CD4-positive, alpha-beta T cell treated with Interferon gamma for 1 hour (primary cell): ENCODE measurements around the gene RMDN2.

Experiments used
- DNase-seq: peaks from one replicate; pipeline ENCODE4 v3.0.0-alpha.2; 2020

RMDN2 gene, protein sequence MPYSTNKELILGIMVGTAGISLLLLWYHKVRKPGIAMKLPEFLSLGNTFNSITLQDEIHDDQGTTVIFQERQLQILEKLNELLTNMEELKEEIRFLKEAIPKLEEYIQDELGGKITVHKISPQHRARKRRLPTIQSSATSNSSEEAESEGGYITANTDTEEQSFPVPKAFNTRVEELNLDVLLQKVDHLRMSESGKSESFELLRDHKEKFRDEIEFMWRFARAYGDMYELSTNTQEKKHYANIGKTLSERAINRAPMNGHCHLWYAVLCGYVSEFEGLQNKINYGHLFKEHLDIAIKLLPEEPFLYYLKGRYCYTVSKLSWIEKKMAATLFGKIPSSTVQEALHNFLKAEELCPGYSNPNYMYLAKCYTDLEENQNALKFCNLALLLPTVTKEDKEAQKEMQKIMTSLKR

DNA sequence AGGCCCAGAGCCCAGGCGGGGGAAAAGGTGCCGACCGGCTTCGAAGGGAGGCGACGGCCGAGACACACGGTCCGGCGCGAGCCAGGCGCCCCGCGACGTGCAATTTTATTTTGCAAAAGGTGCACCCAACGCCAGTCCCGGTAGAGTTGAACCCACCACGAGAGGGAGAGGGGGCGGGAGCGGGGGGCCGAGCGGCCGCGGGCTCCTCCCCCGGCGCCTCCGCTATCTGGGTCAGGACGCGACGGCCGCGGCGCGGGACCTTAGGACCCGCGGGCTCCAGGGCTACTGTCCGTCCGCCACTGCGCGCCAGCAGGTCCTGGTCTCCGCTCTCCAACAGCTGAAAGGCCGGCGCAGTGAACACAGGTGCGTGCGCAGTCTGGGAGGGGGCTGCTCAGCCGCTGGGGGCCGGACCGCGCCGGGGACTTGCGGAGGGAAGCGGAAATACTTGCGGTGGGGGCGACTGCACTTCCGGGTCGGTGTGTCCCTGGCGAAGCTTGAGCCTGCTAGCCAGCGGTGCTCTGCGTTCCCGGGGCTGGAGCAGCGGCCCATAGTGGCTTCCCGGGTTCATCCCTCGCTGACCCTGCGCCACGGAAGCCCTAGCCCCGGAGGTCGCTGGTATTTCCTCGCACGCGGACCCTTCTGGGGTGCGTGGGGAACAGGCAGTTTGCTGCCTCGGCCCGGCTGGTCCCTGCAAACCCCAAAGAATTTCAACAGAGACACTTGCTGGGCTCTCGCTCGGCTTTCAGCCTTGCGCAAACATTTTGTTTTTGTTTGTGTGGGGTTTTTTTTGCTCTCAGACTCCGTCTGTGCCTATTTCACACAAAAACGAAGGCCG is at the start of gene RMDN2:
Gene RMDN2, plus strand, starts transcription at position 225 of the 835 bp plus-strand sequence. CDS start 3,991 bp downstream, outside the sequence.
- peak; percentile 84 for DNase-seq

DNA sequence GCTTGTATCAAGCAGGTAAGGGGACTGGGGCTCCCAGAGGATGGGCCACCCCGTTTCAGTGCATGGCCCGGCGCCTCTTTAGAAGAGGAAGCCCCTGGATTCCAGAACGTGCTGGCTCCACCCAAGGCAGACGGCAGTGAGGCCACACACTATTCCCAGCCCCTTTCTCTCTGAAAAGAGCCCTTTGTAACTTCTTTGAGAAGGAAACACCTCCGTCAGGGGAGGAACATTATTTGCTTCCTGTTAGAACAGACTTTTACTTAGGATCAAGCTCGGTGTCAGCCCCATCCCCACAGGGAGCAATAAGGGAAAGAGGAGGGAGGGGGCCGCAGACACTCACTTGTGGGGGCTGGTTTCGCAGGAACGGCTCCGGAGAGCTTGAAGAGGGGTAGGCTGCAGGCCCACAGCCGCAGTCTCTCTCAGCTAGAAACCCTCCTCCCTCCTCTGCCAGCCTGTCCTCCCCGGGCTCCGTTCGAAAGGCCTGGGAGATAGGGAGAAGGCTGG is 49.6 kb upstream of the RMDN2 start:
- no peak for DNase-seq

GRCh38 chr2:37876227-37876626 is 48.9 kb upstream of the RMDN2 start:
- DNase-seq = no peak

DNA sequence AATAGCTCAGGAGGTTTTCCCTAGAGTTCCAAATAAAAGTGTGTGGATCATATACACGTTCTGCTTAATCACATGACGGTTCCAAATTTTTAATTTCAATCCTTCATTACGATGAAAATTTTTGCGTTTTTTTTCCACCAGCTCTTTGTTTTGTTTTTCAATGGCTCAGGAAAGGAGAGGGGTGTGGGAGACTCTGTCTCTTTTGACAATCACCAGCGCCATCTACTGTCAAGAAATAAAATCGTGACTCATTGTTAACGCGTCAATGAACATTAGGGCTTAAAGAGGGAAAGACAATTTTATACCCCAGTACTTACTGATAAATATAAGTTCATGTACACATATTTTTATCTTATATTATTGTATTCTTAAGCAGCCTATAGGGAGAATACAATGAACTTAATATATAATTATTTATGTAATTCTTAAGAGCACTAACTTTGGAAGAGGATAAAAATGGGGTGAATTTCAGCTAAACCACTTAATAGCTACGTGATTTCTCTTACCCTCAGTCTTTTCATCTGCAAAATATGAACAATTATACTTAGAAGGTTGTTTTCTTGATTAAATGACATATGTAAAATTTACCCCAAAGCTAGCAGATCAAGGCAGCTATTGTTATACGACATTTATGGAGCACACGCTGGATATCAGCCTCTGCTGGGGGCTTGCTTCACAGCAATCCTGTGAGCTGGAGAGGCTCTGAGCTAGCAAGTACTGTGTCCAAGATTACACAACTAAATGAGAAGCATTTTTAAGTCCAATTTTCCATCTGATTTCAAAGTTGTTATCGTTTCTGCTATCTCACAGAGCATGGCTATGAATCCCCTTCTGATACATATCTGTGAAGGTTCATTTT is 47.4 kb upstream of the RMDN2 start:
- no peak for DNase-seq

- DNase-seq = no peak
Observed at GRCh38 chr2:37878536-37878935, 46.6 kb upstream of the RMDN2 start.

GRCh38 chr2:37880551-37880950 is 44.5 kb upstream of the RMDN2 start:
- no peak for DNase-seq

DNA sequence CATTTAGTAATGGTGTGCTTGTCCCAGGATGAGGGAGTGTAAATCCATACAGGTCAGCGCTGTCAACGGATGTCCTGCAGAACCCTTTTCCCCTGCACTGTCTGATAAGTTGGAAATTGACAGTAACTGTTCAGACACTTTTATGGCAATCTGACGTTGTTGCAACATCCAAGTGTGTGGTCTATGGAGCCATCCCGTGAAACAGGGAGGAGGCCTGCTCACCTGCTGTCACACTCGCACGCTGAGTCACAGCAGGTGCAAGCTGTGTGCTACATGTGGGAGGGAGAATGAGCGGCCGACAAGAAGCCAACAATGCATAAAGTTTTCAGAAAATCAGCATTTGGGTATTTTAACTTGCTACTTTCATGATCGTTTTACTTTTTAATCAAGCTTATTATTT is 43.7 kb upstream of the RMDN2 start:
- DNase-seq = no peak

- DNase-seq = no peak
Observed at GRCh38 chr2:37882036-37882435, 43.1 kb upstream of the RMDN2 start.

DNA sequence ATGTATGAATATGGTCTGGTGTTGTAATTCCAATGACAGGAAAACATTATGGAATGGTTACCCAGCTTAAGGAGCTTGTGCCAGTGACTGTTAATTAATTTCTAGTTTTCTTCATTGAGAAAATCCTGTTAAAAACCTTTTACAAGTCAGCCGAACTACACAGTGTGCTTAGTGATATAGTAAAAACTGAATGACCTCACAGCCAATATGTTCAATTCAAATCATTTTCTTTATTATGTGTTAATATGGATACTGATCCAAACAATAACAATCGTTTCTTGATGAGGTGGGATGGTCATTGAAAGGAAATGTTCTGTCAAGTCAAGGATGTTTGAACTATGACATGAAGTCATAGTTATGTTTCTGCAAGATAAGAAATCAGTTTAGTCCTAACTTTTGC is 41.6 kb upstream of the RMDN2 start:
- no peak for DNase-seq

- no peak for DNase-seq
Observed at GRCh38 chr2:37885329-37885993, 39.6 kb upstream of the RMDN2 start.

GRCh38 chr2:37886745-37887144 is 38.3 kb upstream of the RMDN2 start:
- DNase-seq = no peak

GRCh38 chr2:37887286-37887685 is 37.8 kb upstream of the RMDN2 start:
- DNase-seq = no peak

DNA sequence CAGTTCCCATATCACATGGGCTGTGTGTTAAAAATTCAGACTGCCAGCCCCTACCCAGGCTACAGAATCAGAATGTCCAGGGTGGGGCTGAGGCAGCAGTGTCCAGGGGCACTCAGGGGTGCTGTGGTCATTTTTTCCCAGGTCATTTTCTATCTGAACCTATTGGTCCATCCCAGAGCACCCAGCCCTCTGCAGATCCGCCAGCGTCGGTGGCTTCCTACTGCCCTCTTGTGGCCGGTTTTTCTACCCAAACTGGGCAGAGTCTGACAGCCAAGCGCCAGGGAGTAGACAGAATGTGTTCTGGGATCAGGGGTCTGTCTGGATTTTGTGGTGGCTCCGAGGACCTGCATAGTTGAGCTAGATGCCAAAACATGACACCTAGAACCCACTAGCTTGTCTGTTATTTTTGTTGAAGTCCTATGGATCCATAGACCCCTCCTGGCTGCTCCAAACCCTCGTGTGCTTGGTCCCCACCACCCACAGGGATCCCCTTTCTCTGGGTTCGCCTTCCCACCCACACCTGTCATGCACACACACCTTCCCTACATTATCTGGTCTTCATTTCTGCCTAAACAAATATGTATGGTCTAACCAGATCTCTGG is 34.1 kb upstream of the RMDN2 start:
- DNase-seq = peak; percentile 53

GRCh38 chr2:37891846-37892435 is 33.1 kb upstream of the RMDN2 start:
- no peak for DNase-seq

- DNase-seq = peak; percentile 32
Observed at GRCh38 chr2:37892436-37893114, 32.5 kb upstream of the RMDN2 start.

GRCh38 chr2:37893327-37893726 is 31.8 kb upstream of the RMDN2 start:
- DNase-seq = no peak

DNA sequence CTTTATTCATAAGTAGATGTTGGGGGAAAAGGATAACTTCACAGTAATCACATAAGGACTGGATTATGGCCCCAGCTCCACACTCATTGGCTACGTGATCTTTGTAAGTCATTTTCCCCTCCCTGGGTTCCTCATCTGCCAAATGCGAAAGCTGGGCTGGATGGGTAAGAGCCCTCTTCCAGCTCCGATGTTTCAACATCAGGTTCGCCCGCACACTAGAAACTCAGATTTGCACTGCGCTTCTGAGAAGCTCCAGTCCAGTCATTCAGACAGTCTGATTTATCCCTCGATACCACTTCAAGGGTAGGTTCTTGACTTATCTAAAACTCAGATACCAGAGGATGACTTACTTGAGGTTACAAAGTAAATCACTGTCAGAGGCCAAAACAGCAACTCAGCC is 31.0 kb upstream of the RMDN2 start:
- DNase-seq = no peak

DNA sequence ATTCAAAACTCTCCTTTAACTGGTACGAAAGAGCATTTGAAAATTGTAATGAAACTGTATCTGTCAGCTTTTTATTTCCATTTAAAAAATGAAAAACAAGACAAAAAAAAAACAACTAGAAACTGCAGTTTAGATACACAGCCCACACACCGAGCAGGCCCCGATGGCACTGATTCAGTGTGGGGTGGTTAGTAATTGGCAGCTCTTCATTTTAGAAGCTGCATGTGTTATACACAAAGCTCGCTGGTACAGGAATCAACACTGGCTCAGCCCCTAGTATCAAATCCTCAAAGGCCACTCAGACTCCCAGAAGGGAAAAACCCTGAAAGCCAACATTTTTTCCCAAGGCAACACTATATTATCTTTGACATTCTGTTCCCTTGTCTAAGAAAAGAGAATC is 30.5 kb upstream of the RMDN2 start:
- no peak for DNase-seq

DNA sequence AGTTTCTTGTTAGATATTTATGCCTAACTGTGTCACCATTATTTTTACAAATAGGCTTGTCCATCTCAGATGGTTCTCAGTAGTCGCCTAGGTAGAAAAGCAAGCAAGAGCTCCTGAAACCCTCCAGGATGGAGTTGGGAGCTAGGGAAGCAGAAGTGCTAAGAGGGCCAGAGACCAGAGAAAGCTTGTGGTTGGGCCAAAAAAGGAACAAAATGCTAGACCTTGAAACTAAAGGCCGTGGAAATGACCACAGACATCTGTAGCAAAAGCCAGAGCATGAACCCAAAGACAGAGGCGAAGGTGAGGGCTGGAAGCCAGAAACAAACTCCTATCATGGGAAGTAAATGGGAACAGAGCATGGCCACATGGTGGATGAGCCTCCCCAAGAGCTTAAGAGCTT is 29.9 kb upstream of the RMDN2 start:
- DNase-seq = no peak

DNA sequence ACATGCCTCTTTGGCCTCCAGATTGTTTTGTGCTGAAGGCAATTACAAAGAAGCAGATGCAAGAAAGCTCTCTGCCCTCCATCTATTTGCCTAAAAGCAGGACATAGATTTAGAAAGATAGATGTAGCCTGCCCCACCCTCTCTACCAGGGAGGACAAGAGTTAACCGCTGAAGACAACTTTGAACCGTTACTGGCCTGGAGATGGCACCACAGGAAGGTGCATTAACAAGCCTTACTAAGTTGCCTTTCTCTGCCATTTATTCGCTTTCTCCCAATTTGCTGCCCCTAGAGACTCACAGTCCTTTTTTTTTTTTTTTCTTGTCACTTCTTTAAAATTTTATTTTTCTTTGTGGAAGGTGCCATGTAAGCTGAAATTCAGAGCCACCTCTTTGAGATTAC is 28.8 kb upstream of the RMDN2 start:
- no peak for DNase-seq

GRCh38 chr2:37897511-37897910 is 27.6 kb upstream of the RMDN2 start:
- no peak for DNase-seq
